ENCODE data around the gene SKP1.
"Not testable (repeated sequence)": the region's sequence is repeated elsewhere in the genome, so short reads cannot be mapped to it uniquely, and the experiment has no call there.

SKP1 gene

DNA sequence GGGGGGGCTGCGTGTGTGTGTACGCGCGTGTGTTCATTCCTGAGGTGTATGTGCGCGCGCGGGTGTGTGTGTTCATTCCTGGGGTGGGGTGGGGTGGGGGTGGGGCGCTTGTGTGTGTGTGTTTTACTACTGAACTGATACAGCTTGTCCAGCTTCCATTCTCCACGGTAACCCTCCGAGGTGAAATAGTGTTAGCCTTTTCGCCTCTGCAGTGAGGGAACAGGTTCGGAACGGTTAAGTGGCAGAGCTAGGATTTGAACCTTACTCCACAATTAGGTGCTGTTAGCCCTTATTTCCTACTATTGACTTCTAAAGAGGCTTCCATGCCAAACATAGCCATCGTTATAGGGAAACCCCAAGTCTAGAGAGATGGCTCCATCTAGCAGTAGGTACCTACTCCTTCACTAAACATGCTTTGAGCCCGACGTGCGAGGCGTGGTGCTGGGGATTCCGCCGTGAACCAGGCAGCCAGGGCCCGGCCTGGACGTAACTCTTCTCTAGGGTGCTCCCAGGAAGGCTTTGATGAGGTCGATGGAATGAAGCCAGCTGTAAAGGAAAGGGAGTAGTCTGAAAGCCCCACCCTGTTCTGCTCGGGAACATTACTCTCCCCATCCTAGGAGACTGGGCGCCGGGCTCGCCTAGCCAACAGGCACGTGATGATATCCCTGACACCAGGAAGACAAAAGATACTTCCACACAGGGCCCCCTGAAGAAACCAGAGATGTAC lies 782 bp upstream of the SKP1 start:
- DNase-seq: no peak

DNA sequence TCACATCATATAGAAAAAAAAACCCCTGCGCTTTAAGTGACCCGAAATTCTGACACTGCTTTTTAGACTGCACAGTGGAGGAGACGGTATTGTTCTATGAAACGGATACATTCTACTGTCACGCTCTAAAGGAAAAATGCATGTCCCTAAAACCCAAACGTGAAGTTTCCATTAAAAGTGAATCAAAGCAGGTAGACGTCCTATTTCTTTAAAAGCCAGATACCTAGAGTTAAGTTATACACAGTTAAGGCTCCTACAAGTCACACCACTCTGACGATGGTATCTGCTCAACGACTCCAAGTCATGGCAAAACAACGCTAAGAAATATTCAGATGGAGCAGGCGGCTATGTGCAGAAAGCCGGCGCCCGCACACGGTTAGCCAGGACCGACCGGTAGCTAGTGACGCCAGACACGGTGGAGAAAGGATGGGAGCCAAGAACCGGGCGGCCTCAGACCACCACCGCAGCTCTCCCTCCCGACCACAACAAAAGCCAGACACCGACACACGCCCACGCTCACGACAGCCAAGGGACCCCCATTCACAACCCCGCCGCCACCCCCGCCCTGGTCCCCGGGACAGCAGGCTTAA lies 734 bp downstream of the SKP1 start:
- peak; percentile 1 to 35 (median 17) for DNase-seq

DNA sequence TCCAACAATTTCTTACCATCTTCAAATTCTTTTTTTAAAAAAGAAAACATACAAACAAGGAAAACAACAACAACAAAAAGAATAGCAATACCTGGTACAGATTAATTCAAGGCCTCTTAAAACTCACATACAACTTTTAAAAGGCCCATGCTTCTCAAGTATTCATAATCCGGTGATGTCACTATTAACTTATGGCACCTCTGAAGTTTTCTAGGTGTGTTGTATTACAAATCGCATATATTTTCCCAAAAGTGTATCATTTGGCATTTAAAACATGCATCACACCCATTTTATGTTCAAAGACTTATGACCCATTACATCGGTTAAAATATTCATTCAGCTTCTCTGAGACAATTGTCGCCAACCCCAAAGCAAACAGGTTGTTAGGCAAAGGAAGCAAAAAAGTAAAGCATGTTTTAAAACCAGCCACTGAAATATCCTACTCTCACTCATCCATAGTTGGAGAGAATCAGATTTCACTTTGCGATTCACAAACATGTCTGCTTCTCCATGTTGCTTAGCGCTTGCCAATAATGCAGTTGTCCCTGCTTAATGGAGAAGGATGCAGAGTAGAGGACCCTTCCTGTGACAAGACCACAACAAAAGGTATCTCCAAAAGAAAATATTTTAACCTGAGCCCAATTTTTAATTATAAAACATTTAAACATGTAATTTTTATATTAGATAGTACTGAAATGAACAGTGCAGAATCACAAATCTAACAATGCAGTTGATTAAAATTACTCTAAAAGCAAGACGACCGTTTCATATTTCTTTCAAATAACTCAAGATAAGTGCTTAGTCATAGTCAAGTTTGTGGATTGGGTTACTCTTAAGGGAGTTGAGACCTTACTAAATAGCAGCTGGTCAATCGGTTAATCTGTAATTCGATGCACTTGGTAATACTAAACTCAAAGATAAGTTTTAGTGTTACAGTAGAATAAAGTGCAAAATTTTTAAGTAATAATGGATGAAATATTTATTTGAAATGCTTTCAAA lies 1.6 kb downstream of the SKP1 start:
- DNase-seq: peak in 2 of 4 experiments; percentile 17 to 19

DNA sequence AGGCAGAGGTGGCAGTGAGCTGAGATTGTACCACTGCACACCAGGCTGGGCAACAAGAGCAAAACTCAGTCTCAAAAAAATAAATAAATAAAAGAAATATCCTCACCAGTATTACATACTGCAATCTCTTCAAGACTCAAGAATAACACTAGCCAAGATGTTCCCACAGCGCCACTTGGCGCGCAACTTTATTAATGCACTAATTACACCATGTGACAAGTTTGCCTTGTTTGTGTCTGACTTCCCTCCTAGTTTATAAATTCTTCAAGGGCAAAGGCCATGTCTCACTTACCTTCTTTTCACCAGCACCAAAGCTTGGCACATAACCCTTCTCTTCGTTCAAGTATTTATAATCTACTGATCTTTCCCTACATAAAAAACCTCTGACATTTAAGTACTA lies 4.8 kb downstream of the SKP1 start:
- DNase-seq: no peak

DNA sequence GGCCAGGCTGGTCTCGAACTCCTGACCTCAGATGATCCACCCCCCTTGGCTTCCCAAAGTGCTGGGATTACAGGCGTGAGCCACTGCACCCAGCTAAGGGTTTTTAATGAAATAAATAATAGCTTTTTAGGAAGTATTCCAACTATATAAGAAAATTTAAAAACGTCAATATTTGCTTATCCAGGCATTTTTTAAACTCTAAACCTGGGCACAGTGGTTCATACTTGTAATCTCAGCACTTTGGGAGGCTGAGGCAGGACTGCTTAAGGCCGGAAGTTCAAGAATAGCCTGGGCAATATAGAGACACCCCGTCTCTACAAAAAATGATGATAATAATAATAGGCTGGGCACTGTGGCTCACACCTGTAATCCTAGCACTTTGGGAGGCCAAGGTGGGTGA lies 14.2 kb downstream of the SKP1 start:
- DNase-seq: no peak

DNA sequence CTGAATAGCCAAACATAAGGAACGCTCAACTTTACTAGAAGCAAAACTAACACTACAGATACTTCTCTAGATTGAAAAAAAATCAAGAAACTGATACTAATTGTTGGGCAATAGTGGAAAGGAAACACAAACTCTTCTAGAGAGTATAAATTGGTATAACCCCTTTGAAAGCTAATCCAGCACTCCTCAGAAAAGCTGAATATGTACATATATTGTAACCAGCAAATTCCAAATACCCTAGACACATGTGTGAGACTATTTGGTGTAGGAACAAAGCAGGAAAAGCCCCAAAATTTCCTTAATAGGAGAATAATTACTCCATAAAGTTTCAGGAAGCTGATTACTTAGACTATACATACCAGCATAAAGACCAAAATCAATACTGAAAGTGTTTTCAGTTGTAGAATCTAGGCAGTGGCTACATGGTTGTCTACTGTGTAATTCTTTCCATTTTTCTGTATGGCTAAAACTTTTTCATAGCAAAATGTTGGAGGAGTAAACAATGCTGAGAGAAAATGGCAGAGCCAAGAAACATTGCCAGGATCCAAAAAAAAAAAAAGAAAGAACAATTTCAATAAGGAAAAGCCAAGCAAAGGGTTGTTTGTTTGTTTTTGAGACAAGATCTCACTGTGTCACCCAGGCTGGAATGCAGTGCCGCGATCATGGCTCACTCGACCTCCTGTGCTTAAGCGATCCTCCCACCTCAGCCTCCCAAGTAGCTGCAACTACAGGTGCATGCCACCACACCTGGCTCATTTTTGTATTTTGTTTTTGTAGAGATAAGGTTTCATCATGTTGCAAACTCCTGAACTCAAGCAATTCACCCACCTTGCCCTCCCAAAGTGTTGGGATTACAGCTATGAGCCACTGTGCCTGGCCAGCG lies 15.0 kb downstream of the SKP1 start:
- no peak for DNase-seq

DNA sequence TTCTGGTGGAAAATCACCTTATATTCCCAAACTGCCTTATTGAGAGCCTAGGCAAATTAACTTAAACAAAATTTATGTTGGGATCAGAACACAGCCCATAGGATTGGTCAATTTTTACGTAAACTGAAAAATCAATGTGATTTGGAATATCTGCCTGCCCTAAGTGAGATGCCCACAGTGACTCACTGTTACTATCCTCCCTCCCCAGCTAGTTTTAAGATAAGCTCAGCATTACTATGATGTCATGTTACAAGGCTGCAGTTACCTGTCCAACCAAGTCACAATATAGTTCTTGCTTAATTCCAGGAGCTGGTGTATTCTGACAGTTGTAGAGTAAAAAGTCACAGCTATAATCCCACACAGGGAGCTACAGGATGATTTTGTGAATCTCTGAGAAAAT lies 23.1 kb downstream of the SKP1 start:
- no peak for DNase-seq

DNA sequence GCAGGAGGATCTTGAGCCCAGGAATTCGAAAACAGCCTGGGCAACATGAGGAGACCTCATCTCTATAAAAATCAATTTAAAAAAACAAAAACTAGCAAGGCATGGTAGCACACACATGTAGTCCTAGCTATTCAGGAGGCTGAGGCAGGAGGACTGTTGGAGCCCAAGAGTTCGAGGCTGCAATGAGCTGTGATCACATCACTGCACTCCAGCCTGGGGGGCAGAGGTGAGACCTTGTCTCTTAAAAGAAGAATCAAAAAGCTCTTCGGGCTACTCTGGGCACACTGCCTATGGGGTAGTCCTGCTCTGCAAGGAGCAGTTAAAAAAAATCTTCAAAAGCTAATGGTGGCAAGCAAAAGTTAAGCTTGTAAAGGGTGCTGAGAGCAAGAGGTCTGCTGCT lies 23.5 kb downstream of the SKP1 start:
- DNase-seq: no peak

DNA sequence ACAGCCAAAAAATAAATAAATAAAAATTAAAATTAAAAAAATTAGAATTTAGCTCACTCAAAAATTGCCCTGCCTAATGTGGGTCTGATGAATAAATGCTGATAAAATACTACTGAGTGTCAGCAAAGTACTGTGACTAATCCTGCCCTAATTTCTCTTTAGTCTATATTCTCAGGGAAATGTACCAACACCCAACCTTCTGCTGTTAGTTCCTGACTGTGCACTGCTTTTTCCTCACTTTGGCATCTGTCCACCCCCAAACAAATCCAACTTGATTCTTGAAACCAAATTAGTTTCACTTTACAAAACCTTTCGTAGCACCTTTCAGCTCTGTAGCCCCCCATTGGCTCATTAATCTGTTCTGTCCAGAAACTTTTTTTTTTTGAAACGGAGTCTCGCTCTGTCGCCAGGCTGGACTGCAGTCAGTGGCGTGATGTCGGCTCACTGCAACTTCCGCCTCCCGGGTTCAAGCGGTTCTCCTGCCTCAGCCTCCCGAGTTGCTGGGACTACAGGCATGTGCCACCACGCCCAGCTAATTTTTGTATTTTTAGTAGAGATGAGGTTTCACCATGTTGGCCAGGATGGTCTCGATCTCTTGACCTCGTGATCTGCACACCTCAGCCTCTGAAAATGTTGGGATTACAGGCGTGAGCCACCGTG lies 24.4 kb downstream of the SKP1 start:
- not testable (repeated sequence) for DNase-seq

DNA sequence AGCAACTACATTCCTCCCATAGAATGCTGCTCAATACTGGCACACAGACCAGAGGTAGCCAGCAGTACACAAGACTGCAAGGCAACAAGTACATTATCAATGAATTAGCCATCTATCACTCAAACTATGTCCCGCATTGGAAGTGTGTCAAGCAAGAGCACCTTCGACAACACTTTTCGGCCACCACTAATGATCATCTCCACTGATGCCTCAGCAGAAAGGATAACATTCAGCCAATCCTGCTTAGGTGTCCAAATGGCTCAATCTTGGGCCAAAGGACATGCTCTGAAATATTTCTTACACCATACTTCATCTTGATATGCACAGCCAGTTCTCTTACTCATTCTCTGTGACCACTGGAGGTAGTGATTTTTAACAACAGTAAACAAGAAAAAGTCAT lies 25.0 kb downstream of the SKP1 start:
- no peak for DNase-seq

DNA sequence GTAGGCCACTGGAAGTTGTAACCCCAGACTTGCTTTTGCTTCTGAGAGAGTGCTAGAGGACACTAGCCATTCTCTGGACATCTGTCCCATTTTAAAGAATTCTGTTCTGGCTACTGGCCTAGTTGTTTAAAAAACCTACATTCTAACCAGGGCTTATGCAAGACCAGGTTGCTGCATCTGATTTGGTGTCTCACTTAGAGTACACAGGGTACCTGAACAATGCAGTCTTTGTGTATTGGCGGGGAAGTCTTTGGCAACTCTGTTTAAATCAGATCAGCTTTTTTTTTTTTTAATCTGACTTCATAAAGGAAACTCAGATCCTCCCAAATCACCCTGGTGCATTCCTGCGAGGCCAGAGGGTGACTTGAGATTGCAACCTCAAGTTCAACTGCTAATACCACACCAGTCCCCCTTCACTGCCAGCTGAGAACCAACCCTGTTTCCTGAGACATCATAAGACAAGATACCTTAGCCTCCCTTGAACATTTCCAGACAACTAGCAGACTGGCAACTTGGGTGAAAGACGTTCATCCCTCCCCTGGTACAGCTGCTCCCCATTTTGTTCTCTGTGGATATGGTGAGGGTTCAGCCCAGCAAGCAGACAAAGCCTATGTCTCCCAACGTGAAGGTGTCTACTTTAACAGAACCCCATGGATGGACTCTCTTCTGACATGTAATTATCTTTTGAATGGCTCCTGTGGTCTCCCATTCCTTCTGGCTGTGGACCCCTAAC lies 27.0 kb downstream of the SKP1 start:
- no peak for DNase-seq

DNA sequence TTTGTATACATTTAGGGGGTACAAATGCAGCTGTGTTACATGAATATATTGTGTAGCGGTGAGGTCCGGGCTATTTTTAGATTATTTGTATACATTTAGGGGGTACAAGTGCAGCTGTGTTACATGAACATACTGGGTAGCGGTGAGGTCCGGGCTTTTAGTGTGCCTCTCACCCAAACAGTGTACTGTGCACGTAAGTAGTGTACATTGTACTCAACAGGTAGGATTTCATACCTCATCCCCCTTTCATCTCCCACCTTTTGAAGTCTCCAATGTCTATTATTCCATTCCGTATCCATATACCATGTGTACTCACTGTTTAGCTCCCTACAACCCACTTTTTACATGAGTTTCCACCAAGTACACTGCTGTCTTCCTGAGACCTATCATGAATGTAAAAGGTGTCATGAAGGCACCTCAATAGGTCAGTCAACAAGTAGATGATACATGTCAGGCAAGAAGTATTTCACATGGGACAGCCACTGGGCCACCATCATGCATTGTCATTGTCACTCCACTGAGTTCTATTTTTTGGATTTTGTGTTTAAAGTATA lies 27.7 kb downstream of the SKP1 start:
- DNase-seq: no peak

DNA sequence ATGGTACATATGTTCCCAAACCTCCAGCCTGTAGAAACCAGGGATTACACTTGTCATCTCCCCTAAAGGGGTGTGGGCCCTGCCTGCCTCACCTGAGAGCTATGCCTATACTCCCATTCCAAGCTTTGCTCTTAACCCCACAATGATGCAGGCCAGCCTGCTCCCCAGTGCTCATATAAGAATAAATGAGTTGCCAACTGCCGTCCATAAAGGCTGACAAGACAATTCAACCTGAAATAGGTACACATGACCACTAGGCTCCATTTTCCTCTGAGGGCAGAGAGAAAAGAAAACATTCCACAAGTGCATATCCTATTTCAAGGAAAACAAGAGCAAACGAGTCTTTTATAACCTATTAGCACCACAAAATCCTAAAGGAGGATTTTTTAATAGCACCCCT lies 28.4 kb downstream of the SKP1 start:
- DNase-seq: no peak

DNA sequence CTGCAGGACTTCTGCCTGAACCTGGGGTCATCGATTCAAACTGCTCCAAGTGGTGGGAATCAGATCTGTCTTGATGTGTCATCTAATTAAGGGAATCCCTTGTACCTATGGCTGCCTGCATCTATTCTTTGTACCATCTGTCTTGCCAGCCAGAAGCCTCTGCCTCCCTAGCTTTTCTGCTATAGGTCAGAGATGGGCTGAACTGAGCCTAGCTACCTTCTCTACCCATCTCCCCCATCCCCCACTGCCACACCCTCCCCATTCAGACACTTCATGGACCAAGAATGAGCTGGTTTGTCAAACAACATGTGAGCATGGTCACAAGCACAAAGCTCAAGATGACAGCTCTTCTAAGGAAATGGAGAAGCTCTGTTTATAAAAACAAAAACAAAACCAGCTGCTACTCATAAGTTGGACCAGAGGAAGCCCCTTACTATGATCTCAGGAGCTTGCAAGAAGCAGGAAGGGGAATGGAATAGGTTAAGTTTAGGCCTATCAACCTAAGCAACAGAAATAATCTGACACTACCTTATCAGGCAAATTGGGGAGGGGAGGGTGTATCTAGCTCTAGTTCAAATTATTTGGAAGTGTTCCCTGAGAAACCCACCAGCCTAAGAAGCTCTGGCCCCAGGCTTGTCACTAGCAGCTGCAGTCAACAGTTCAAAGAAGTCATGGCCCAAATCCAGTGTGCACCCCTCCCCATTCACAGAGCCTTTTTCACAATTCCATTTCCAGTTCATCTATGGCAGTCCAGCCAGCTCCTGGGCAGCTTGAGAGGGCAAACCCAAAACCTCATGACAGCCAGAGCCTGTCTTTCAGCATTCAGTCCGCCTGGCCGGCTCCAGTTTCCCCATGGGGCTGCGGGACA lies 29.9 kb downstream of the SKP1 start:
- peak in 1 of 4 experiments; percentile 2 for DNase-seq

DNA sequence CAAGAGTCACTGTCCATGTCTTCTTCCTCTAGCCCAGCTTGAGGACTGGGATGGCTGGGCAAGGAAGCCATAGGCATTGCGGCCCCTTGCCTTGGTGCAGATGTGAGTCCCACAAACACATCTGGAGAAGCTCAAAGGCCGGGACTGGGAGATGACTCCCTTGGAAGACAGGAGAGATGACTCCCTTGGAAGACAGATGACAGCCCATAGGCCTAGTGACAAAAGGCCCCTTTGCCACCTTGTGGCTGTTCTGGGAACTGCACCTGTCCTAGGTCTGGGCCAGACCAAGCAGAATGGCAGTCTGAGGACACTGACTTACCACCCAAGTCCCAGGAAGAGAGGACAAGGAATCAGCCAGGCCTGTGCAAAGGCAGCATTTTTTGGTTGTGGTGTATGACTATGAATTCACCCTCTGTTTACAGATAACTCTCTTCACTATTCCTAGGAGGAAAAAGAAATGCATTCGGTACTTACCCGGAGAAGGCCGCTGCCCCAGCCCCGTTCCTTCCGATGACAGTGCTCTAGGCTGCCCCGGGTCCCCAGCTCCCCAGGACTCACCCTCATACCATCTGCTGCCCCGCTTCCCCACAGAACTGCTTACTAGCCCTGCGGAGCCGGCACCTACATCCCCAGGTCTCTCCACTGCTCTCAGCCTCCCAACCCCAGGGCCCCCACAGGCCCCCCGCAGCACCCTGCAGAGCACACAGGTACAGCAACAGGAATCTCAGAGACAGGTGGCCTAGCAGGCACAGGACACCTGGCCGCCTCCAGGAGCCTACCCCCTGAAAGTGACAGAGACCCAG lies 30.8 kb downstream of the SKP1 start:
- DNase-seq: peak; percentile 79 to 89 (median 86)

DNA sequence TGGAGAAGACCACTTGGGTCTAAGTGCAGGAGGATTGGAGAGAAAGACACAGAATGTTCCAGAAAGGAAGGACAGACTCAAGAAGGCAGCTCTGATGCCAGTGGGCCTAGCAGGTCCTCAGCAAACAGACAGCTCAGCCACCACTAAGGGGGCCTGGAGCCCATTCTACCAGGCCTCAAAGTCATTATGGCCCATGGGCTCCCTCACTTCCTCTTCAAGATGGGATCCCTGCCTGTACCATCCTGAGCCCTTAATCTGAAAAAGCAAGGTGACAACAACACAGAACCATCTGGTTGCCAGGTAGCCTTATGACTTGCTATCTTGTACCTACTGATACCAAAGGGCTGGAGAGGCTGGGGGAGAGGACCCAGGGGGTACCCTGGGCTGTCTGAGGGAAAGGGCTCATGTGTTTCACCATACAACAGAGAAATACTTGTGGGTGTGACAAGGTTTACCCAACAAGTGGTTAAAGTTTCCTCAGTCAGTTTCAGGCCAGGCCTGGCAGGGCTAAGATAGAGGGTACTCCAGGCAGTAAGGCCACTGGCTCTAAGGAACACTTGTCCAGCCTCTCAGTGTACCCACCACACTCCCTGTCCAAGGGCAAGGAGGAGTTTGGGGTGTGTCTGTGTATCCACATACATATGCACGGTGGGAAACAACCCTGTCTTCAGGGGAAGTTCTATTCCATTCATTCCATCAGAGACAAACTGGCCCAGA lies 31.6 kb downstream of the SKP1 start:
- DNase-seq: peak in 1 of 4 experiments; percentile 3

DNA sequence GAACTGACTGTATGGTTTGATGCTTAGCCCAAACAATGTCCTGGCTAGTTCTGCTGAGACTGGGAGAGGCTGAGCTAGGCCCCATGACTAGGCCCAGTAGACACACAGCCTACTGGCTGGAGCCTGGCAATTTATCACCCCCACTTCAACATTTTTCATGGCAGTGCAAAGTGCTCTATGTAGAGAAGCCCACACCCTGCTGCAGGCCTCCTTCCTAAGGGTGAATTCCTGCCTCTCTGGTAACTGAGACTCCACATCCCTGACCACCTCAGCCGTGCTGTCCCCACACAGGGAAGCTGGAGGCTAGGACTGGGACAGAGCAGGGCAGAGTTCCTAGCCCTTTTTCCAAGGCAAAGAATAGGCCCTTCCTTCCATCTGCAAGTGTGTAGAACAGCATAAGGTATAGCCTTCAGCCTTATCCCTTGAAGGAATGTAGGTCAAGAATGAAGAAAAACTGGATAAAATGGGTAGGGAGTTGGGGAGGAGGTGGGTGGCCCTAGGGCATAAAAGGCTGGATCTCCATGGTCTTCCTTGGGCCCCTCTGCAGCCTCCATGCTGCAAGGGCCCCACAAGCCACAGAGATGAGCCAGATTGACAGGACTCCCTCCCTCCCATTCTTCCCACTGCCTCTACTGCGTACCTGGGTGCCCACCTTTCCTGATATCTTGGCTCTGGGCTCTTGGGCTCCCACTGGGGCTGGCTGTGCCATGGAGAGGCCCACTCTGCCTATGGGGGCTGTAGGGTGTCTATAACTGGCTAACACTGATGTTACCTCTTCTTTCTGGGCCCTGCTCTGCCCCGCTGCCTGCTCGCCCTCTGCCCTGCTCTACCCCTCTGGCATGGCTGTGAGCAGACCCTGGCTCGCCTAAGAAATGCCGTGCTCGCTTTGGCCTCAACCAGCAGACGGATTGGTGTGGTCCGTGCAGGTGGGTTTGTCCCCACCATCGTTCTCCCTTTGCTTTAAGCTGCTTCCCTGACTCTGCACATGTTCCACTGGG lies 32.5 kb downstream of the SKP1 start:
- no peak for DNase-seq

All from suppressor macrophage (primary cell).